Measurements from ENCODE around the gene RTN4.
"Not testable (repeated sequence)": the region's sequence is repeated elsewhere in the genome, so short reads cannot be mapped to it uniquely, and the experiment has no call there.

RTN4 gene, protein sequence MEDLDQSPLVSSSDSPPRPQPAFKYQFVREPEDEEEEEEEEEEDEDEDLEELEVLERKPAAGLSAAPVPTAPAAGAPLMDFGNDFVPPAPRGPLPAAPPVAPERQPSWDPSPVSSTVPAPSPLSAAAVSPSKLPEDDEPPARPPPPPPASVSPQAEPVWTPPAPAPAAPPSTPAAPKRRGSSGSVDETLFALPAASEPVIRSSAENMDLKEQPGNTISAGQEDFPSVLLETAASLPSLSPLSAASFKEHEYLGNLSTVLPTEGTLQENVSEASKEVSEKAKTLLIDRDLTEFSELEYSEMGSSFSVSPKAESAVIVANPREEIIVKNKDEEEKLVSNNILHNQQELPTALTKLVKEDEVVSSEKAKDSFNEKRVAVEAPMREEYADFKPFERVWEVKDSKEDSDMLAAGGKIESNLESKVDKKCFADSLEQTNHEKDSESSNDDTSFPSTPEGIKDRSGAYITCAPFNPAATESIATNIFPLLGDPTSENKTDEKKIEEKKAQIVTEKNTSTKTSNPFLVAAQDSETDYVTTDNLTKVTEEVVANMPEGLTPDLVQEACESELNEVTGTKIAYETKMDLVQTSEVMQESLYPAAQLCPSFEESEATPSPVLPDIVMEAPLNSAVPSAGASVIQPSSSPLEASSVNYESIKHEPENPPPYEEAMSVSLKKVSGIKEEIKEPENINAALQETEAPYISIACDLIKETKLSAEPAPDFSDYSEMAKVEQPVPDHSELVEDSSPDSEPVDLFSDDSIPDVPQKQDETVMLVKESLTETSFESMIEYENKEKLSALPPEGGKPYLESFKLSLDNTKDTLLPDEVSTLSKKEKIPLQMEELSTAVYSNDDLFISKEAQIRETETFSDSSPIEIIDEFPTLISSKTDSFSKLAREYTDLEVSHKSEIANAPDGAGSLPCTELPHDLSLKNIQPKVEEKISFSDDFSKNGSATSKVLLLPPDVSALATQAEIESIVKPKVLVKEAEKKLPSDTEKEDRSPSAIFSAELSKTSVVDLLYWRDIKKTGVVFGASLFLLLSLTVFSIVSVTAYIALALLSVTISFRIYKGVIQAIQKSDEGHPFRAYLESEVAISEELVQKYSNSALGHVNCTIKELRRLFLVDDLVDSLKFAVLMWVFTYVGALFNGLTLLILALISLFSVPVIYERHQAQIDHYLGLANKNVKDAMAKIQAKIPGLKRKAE

DNA sequence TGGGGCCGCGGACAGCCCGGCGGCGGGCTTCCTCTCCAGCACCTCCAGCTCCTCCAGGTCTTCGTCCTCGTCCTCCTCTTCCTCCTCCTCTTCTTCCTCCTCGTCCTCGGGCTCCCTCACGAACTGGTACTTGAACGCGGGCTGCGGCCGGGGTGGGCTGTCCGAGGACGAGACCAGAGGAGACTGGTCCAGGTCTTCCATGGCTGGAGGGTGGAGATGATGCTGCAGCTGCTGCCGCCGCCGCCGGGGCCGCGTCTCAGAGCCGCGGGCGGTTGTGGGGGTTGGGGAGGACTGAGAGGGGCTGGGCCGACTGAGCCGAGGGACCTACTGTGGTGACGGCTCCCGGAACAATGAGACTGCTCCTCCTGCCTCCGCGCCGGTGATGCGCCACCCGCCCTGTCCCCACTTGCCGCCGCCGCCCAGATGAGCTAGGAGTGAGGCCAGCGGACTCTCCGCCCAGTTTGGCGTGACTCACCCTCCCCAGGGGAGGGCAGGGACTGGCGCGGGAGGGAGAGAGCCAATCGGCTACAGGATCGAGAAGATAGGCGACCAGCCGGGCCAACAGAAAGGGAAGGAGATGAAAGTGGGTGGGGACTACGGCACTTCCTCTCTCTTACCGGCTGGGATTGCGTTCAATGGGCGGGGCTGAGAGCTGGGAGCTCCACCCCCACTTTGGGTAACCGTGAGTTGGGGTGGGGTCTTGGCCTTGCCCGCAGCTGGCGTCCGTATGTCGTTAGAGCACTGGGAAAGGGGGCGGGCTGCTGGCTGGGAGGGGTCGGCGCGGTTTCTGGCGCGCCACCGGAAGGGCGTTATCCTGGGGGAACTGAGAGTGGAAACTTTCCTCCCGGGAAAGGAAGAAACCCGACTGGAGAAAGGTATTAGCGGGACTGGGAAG is at the start of gene RTN4:
RTN4 (minus strand) TSS at position 352 of the 895 bp plus-strand sequence; CDS start at position 201, 151 bp downstream.
- DNase-seq (ENCODE audit: low spot score): peak; percentile 92

DNA sequence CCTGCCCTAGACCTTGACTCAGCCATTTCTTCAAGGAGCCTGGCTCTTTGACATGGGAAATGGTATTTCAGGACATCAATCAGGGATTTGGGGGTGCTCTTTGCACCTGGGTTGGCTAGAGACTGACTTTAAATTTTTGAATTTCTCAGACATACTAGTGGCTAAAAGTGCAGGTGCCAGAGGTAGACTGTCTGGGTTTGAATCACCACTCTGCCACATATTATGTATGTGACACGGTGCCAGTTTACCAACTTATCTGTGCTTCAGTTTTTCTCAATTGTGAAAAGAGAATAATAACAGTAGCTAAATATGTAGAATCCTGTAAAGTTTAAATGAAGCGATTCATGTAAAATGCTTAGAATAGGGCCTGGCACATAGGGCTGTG is 49.2 kb upstream of the RTN4 start:
- DNase-seq (ENCODE audit: low spot score): no peak

DNA sequence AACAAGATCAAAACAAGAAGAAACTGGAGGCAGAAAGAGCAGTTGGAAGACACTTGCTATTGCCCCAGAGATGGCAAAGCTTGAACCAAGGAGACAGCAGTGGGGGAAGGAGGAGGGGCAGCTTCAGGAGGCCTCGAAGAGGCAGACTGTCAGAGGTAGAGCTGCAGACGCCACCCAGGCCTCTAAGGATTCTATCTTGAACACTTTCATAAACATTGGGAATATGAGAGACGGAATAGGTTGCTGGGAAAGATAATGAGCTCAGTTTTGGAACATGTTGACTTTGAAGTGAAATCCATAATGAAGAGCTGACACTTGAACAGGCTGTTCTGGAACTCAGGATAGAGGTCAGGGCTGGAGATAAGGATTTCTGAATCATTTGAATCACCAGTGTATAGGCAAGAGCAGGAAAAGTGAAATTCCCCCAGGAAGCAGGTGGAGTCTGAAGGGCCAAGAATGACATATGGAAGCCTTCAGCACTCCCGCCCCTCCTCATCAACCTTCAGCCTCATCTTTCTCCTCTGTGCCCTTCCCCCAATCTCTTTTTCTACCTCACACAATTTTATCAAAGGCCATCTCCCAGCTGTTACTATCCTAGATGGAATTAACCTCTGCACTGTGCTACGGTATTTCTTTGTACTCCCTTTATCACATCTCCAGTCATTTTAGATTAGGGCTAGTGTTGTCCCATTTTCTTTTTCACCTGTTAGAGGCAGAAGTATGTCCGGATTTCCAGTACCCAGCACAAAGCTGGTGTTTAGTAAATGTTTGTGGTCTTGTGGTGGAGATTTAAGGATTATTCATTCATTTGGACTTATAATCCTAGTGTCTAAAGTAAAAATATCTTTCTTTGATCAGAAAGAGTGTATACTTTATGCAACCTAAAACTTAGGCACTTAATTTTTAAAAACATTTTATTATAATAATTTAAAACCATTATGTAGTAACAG is 47.5 kb upstream of the RTN4 start:
- DNase-seq (ENCODE audit: low spot score): no peak

DNA sequence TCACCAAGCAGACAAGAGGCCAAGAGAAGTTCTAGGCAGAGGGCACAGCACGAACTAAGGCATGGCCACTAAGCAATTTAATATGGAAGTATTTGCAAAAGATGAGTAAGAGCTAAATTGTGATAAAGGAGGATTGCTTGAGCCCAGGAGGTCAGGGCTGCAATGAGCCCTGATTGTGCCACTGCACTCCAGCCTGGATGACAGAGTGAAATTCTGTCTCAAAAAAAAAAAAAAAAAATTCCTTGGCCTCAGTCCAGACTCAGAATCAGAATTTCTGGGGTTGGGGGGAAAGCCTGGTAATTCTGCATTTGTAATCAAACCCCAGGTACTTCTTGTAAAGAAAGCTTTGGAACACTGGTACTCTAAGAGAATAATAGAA is 46.8 kb upstream of the RTN4 start:
- DNase-seq (ENCODE audit: low spot score): no peak

DNA sequence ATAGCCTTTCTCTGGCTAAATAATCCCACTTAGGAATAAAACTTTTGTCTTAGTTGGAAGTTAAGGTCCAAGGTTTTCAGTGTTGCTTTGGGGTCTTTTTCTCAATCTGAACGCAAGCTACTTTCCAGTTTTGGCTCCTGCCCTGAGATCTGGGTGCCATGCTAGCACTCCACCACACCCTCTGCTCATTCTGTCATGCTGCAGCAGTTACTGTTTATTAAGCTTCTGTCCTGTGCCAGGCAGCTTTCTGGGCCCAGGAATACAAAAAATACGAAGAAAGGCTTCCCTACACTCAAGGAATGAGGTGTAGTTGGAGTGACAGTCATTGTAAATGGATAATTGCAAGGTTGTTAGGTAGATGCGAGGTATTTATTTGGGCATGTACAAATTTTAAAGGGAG is 46.3 kb upstream of the RTN4 start:
- DNase-seq (ENCODE audit: low spot score): no peak

DNA sequence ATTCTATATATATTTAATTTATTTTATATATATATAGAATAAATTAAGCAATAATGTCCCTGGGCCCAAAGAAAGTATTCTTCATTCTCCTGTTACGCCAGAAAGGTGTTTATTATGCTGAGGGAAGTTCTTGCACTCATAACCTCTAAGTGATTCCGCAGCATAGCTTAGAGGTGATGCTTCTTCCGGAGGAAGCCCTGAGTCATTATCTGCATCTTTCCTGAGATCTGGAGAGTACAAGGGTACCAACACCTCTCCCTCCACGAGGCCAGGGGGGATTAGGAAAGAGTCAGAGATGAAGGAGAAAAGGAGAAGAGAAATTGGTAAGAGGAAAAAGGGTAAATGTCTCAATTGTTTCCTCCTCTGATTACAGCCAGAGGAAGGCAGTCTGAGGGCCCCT is 43.1 kb upstream of the RTN4 start:
- no peak for DNase-seq (ENCODE audit: low spot score)

DNA sequence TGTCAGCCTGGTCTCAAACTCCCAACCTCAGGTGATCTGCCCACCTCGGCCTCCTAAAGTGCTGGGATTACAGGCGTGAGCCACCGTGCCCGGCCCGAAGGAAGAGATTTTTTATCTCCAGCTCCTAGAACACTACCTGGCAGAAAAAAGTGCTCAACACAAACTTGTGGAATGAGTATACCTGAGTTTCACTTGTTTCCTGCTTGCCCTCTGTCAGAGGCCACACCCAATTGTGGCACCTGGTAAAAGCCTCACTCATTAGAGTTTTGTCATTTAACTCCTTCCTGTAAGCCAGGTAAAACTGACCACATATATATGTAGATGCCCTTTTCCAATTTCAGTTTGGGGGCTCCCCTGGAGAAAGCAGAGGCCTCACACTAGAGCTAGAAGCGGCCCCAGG is 42.2 kb upstream of the RTN4 start:
- no peak for DNase-seq (ENCODE audit: low spot score)

DNA sequence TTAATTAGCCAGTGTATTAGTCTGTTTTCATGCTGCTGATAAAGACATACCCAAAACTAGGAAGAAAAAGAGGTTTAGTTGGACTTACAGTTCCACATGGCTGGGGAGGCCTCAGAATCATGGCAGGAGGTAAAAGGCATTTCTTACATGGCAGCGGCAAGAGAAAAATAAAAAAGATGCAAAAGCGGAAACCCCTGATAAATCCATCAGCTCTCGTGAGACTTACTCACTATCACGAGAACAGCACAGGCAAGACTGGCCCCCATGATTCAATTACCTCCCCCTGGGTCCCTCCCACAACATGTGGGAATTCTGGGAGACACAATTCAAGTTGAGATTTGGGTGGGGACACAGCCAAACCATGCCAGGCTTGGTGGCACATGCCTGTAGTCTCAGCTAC is 41.4 kb upstream of the RTN4 start:
- DNase-seq (ENCODE audit: low spot score): not testable (repeated sequence)

DNA sequence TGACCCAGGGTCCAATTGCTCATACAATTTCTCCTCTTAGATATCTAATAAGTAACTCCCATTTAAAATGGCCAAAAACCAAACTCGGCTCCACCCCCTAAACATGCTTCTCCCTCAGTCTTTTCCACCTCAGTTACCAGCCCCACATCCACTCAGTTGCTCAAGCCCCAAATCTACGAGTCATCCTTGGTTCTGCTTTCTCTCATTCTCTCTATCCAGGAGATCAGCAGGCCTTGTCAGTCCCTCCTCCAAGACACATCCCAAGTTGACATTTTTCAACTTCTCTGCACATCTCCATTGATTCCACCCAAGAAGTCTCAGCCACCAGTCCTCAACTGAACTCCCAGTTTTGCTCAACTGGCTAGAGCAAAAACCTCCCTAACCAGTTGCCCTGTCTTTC is 40.5 kb upstream of the RTN4 start:
- DNase-seq (ENCODE audit: low spot score): no peak

DNA sequence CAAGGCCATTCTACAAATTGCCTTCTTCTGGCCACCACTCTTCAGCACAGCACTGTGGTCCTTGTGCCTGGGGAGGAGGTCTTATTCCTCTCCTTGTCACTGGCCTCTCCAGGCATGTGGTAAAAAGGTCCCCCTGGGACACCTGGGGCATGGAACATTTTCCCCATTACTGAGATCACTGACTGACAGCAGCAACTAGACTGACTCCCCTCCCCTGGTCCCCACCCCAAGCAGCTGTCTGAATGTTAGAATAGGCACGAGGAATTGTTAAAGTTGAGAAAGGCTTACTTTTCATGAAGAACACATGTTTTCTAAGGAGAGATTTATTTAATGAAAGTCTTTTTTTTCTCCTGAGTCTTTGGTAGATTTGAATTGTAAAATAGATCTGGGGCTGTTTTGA is 39.5 kb upstream of the RTN4 start:
- DNase-seq (ENCODE audit: low spot score): no peak

DNA sequence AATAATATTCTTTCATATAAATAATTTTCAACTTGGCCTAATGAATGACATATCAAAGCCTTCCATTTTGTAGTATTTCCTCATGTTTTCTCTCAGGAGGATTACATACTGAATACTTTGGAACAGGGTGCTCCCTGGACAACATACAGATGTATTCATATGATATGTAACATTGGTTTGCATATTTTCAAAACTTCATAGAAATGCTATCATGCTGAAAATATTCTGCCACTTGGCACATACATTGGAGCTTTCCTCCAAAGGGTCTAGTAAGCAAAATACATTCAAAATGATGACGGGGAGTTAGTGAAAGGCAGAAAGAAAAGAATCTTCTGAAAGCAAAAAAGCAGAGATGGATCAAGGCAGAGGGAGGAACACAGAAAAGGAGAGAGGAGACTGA is 38.1 kb upstream of the RTN4 start:
- DNase-seq (ENCODE audit: low spot score): no peak

DNA sequence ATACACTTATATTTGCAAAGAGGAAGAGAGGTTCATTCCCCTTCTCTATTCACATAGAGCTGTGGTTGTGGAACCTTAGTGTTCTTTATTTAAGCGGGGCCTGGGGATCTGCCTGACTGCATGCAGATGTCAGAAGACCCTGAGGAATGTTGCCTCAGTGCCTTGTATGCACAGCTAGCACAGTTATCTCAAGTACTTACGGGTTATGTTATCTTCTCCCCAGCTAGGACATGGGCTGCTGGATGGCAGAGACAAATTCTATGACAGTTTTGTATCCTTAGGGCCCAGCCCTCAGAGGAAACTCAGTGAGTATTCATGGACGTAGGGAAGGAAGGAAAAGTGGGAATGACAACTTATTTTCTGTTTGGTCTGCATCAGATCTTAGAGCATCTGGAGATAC is 37.7 kb upstream of the RTN4 start:
- DNase-seq (ENCODE audit: low spot score): no peak

DNA sequence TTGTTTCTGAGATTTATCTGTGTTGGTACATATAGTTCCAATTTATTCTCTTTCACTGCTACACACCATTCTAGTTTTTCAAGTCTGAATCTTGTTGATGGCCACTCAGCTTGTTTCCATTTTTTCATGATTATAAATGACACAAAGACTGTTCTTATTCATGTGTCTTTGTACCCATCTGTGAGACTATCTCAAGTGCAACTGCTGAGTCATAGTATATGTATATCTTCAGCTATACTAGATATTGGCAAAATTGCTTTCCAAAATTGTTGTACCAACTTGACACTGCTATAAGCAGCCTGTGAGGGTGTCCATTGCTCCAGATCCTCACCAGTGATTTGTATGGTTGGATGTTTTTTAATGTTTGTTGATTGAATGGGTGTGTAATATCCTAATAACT is 37.2 kb upstream of the RTN4 start:
- DNase-seq (ENCODE audit: low spot score): no peak

DNA sequence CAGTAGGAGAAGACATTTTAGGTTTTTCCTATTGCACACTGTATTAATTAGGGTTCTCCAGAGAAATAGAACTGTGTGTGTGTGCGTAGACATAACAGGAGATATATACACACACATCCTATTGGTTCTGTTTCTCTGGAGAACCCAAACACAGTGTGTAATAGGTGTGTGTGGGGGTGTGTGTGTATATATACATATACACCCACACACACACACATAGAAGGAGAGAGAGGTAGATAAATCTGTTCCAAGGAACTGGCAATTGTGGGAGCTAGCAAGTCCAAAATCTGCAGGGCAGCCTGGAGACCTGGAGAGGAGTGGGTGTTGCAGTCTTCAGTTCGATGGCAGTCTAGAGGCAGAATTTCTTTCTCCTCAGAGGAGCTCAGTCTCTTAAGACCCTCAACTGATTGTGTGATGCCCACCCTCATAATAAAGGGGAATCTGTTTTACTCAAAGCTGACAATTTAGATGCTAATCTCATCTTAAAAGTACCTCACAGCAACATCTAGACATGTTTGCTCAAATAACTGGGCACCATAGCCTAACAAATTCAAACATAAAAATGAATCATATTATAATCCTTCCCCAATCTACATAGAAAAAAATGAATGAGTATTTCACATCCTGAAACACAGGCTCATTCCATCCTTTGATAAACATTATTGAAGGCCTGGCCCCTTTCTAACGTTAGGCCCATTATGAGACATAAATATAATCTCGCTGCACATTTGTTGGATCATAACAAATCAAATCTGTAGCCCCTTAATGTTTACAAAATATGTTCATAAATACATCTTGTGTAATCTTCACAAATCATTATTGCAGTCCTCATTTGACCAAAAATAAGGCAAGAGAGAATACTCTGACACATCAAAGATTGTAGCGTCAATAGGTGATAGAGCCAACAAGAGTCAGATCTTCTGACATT is 35.1 kb upstream of the RTN4 start:
- no peak for DNase-seq (ENCODE audit: low spot score)

DNA sequence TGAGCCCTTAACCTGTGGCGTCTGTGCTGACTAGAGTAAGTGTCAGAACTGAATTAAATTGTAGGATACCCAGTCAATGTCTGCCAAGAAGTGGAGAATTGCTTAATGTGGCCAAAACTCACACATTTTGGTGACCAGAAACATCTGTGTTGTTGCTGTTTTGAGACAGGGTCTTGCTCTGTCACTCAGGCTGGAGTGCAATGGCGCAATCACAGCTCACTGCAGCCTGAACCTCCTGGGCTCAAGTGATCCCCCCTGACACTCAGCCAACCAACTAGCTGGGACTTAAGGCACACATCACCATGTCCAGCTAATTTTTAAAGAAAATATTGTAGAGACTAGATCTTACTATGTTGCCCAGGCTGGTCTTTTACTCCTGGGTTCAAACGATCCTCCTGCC is 34.4 kb upstream of the RTN4 start:
- DNase-seq (ENCODE audit: low spot score): no peak

DNA sequence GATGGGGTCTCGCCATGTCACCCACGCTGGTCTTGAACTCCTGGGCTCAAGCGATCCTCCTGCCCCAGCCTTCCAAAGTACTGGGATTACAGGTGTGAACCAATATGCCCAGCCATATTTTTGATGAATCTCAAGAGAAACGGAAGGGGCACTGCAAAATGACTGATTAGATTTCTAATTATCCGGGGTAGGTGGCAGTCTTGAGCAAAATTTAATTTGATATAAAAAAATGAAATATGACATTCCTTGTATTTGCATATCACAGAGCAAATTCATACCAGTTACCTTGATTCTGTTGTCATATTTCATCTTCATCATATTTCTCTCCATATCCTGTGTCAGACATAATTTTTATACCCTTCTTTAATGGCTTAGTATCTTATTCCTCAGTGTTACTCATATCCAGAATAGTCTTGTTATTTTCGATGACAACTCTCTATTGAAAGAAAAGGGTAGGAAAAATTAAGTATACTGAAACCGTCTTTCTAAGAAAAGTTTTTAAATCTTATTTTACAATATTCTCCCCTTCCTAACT is 30.0 kb upstream of the RTN4 start:
- no peak for DNase-seq (ENCODE audit: low spot score)

DNA sequence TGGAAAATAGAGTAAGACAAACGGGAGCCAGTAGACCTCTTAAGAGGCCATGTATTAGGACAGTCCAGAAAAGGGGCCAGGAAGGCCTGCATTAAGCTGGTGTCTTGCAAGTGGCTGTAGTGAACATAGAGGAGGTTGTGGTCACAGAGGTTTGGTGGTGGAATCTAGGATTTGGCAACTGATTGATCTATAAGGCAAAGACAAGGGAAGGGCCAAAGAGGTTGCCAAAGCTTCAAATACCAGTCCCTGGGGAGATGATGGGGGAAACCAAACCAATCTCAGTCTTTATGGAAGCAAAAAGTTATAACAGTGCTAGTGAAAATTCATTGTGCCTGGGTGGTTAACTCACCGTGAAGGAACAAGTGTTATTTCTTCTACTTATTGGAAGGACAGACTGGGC is 28.7 kb upstream of the RTN4 start:
- no peak for DNase-seq (ENCODE audit: low spot score)

DNA sequence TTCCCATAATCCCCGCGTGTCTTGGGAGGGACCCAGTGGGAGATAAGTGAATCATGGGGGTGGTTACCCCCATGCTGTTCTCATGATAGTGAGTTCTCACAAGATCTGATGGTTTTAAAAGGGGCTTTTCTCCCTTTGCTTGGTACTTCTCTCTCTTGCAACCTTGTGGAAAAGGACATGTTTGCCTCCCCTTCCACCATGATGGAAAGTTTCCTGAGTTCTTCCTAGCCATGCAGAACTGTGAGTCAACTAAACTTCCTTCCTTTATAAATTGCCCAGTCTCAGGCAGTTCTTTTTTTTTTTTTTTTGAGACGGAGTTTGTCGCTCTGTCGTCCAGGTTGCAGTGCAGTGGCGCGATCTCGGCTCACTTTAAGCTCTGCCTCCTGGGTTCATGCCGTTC is 26.5 kb upstream of the RTN4 start:
- no peak for DNase-seq (ENCODE audit: low spot score)

DNA sequence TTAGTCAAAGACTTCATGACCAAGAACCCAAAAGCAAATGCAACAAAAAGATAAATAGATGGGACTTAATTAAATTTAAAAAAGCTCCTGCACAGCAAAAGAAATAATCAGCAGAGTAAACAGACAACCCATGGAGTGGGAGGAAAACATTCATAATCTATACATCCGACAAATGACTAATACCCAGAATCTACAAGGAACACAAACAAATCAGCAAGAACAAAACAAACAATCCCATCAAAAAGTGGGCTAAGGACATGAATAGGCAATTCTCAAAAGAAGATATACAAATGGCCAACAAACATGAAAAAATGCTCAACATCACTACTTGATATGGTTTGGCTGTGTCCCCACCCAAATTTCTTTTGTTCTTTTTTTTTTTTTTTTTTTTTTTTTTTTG is 25.8 kb upstream of the RTN4 start:
- DNase-seq (ENCODE audit: low spot score): not testable (repeated sequence)
